Measurements from ENCODE around the gene DCAF17. TPM values are rescaled to one million over a fixed set of nuclear protein-coding genes. Genes with fewer than 3 reads are reported as not detected.

DCAF17 gene
- total RNA-seq, 4 donors from 2014 or later = 14.2 to 21.4 (median 18.6) TPM

GRCh38 chr2:171400395-171400794, 33.6 kb upstream of the DCAF17 start:
- Histone ChIP-seq H3K9me3 (peaks cover 0 to 6% (median 0%) of the 10 kb centered on the region in 3 donors), H3K27me3 (no peaks in the 10 kb centered on the region), H3K4me3 (no peak overlapping the region), H3K27ac (no peak overlapping the region), H3K36me3 (no peaks in the 10 kb centered on the region), H3K4me1 (no peaks in the 10 kb centered on the region)
- ATAC-seq = no peak
- WGBS, 2 donors (ENCODE audit: low coverage in 1 of 2) = 85% methylated on average over 3 of the region's 3 CpGs; no CpG with 5 or more reads in 1 of the 2 donors
- TF ChIP-seq POLR2AphosphoS5 (IDR thresholded peaks at IDR 0.05) (no peak), POLR2A (IDR thresholded peaks at IDR 0.05) (no peak), EP300 (IDR thresholded peaks at IDR 0.05) (no peak), CTCF (IDR thresholded peaks at IDR 0.05) (no peak)

GRCh38 chr2:171401947-171402346, 32.1 kb upstream of the DCAF17 start:
- H3K4me1 ChIP-seq = no peaks in the 10 kb centered on the region
- 100% methylated on average over 1 of the region's 1 CpG; no CpG with 5 or more reads in 1 of the 2 donors for WGBS, 2 donors (ENCODE audit: low coverage in 1 of 2)
- H3K27me3 ChIP-seq = no peaks in the 10 kb centered on the region
- no peaks in the 10 kb centered on the region for H3K36me3 ChIP-seq
- ATAC-seq = no peak
- peaks cover 0 to 6% (median 0%) of the 10 kb centered on the region in 3 donors for H3K9me3 ChIP-seq
- no peak overlapping the region for H3K4me3 ChIP-seq
- H3K27ac ChIP-seq = no peak overlapping the region
- TF ChIP-seq CTCF (IDR thresholded peaks at IDR 0.05) (no peak), POLR2A (IDR thresholded peaks at IDR 0.05) (no peak), EP300 (IDR thresholded peaks at IDR 0.05) (no peak), POLR2AphosphoS5 (IDR thresholded peaks at IDR 0.05) (no peak)

GRCh38 chr2:171402906-171403580, 31.0 kb upstream of the DCAF17 start:
- H3K36me3 ChIP-seq = no peaks in the 10 kb centered on the region
- no peaks in the 10 kb centered on the region for H3K27me3 ChIP-seq
- WGBS, 2 donors (ENCODE audit: low coverage in 1 of 2) = 72 to 88% methylated on average over 4 of the region's 4 CpGs
- H3K4me1 ChIP-seq = no peaks in the 10 kb centered on the region
- ATAC-seq = no peak
- H3K4me3 ChIP-seq = no peak overlapping the region
- H3K9me3 ChIP-seq = peaks cover 0 to 6% (median 0%) of the 10 kb centered on the region in 3 donors
- no peak overlapping the region for H3K27ac ChIP-seq
- TF ChIP-seq CTCF (IDR thresholded peaks at IDR 0.05) (no peak), EP300 (IDR thresholded peaks at IDR 0.05) (no peak), POLR2AphosphoS5 (IDR thresholded peaks at IDR 0.05) (no peak), POLR2A (IDR thresholded peaks at IDR 0.05) (no peak)

- Histone ChIP-seq H3K4me1 (peaks cover 0 to 6% (median 0%) of the 10 kb centered on the region in 3 donors), H3K27ac (no peak overlapping the region), H3K36me3 (no peaks in the 10 kb centered on the region), H3K4me3 (no peak overlapping the region), H3K27me3 (no peaks in the 10 kb centered on the region), H3K9me3 (peaks cover 0 to 6% (median 0%) of the 10 kb centered on the region in 3 donors)
- no peak for ATAC-seq
- WGBS, 2 donors (ENCODE audit: low coverage in 1 of 2) = 57 to 90% methylated on average over 4 of the region's 5 CpGs
- TF ChIP-seq EP300 (IDR thresholded peaks at IDR 0.05) (no peak), POLR2AphosphoS5 (IDR thresholded peaks at IDR 0.05) (no peak), CTCF (IDR thresholded peaks at IDR 0.05) (no peak), POLR2A (IDR thresholded peaks at IDR 0.05) (no peak)
Observed at GRCh38 chr2:171404261-171404660, 29.8 kb upstream of the DCAF17 start.

- ATAC-seq = no peak
- Histone ChIP-seq H3K9me3 (peaks cover 0 to 6% (median 0%) of the 10 kb centered on the region in 3 donors), H3K4me1 (peaks cover 0 to 11% (median 0%) of the 10 kb centered on the region in 3 donors), H3K36me3 (no peaks in the 10 kb centered on the region), H3K4me3 (no peak overlapping the region), H3K27me3 (no peaks in the 10 kb centered on the region), H3K27ac (no peak overlapping the region)
- WGBS, 2 donors (ENCODE audit: low coverage in 1 of 2) = 90 to 98% methylated on average over 2 of the region's 2 CpGs
- TF ChIP-seq POLR2AphosphoS5 (IDR thresholded peaks at IDR 0.05) = no peak
- no peak for TF ChIP-seq POLR2A (IDR thresholded peaks at IDR 0.05)
- no peak for TF ChIP-seq CTCF (IDR thresholded peaks at IDR 0.05)
- TF ChIP-seq EP300 (IDR thresholded peaks at IDR 0.05) = no peak
Observed at GRCh38 chr2:171404719-171405118, 29.3 kb upstream of the DCAF17 start.

All from gastroesophageal sphincter (tissue), 4 donors.